HepG2 (cell line): ENCODE data around the gene ANKRD65. TPM values are rescaled to one million over a fixed set of nuclear protein-coding genes. Genes with fewer than 3 reads are reported as not detected.

ENCODE experiments used
- AGO2 ChIP-seq: fragments of 200-400 bp; formaldehyde crosslinking; optimal IDR thresholded peaks from 2 replicates; pipeline ENCODE3; 2017; ENCODE audit warnings: mild to moderate bottlenecking, low read depth, low read length, moderate library complexity
- ATRX ChIP-seq: sonication (generic); formaldehyde crosslinking; IDR thresholded peaks from 2 replicates; pipeline ENCODE4 v1.4.0; 2020; ENCODE audit warnings: missing genetic modification reagents, borderline replicate concordance
- CENPT ChIP-seq: sonication (generic); formaldehyde crosslinking; IDR thresholded peaks from 2 replicates; pipeline ENCODE4 v1.8.0; 2022; ENCODE audit warnings: low read depth, mild to moderate bottlenecking, moderate library complexity, missing genetic modification reagents
- CREB1 ChIP-seq, 2 experiments: fragments of 450-650 bp in 1 of 2; IDR thresholded peaks; 2 replicates each; pipeline ENCODE4 v1.6.1; 2016 to 2017; ENCODE audit warnings: control low read depth in 1 of 2, mild to moderate bottlenecking in 1 of 2, missing compliant biosample characterization in 1 of 2, missing genetic modification characterization in 1 of 2
- CSRNP2 ChIP-seq: sonication (generic); formaldehyde crosslinking; conservative IDR thresholded peaks from 2 replicates; pipeline ENCODE4 v1.8.0; 2022; ENCODE audit warnings: low read depth, missing genetic modification reagents
- FOXO1 ChIP-seq: sonication (generic); formaldehyde crosslinking; IDR thresholded peaks from 2 replicates; pipeline ENCODE4 v1.4.0; 2020; ENCODE audit warnings: missing genetic modification reagents
- GLMP ChIP-seq: sonication (generic); formaldehyde crosslinking; IDR thresholded peaks from 2 replicates; pipeline ENCODE4 v1.9.0; 2021; ENCODE audit warnings: missing genetic modification reagents, mild to moderate bottlenecking, borderline replicate concordance
- IRF2 ChIP-seq: IDR thresholded peaks from 2 replicates; pipeline ENCODE4 v1.6.1; 2018; ENCODE audit warnings: missing genetic modification reagents, missing compliant biosample characterization
- IRX3 ChIP-seq: sonication (generic); formaldehyde crosslinking; IDR thresholded peaks from 2 replicates; pipeline ENCODE4 v1.8.1; 2023; ENCODE audit warnings: mild to moderate bottlenecking, low read depth, missing genetic modification reagents, borderline replicate concordance
- KAT7 ChIP-seq: IDR thresholded peaks from 2 replicates; pipeline ENCODE4 v1.6.1; 2018; ENCODE audit warnings: borderline replicate concordance, missing compliant biosample characterization
- KDM6A ChIP-seq: IDR thresholded peaks from 2 replicates; pipeline ENCODE4 v1.6.1; 2016; ENCODE audit warnings: low read depth
- NR2C2 ChIP-seq: sonication (generic); formaldehyde crosslinking; IDR thresholded peaks from 2 replicates; pipeline ENCODE4 v1.4.0; 2020; ENCODE audit warnings: missing genetic modification reagents, mild to moderate bottlenecking, moderate library complexity, borderline replicate concordance
- TAF1 ChIP-seq: sonication (generic); formaldehyde crosslinking; IDR thresholded peaks from 2 replicates; pipeline ENCODE4 v1.4.0; 2020; ENCODE audit warnings: missing genetic modification reagents
- TRIM22 ChIP-seq: fragments of 450-650 bp; IDR thresholded peaks from 2 replicates; pipeline ENCODE4 v1.6.1; 2017
- ZC3H13 ChIP-seq: sonication (generic); formaldehyde crosslinking; IDR thresholded peaks from 2 replicates; pipeline ENCODE4 v1.8.1; 2023; ENCODE audit warnings: mild to moderate bottlenecking, missing genetic modification reagents, moderate library complexity
- ZHX1 ChIP-seq: sonication (generic); formaldehyde crosslinking; IDR thresholded peaks from 2 replicates; pipeline ENCODE4 v1.8.1; 2022; ENCODE audit warnings: low read depth, mild to moderate bottlenecking, missing genetic modification reagents
- ZMYM3 ChIP-seq: sonication (generic); formaldehyde crosslinking; IDR thresholded peaks from 2 replicates; pipeline ENCODE4 v1.5.1; 2020; ENCODE audit warnings: mild to moderate bottlenecking, missing genetic modification reagents
- ZSCAN22 ChIP-seq: sonication (generic); formaldehyde crosslinking; IDR thresholded peaks from 2 replicates; pipeline ENCODE4 v1.4.0; 2020; ENCODE audit warnings: mild to moderate bottlenecking, missing genetic modification reagents
- polyA plus RNA-seq, 8 experiments: library from polyadenylated mRNA; depleted of rRNA in 3 of 8; stranded (reverse) in 7 of 8; unstranded in 1 of 8; fragments of >200 nt; fragmentation: Illumina TruSeq in 4 of 8; extraction: Trizol in 4 of 8; gene quantifications; 2 replicates each; pipeline versions ENCODE4 v1.2.1 to v1.2.3, GENCODE V29; 2011 to 2016; ENCODE audit warnings: low read depth in 4 of 8, missing spikeins in 1 of 8, mixed read lengths in 1 of 8; ENCODE audit not compliant: insufficient read depth in 1 of 8
- total RNA-seq, 5 experiments: library from RNA; depleted of rRNA; stranded (reverse); fragments of >200 nt; fragmentation: Illumina TruSeq; extraction: Trizol; gene quantifications; 2 replicates each; pipeline ENCODE4 v1.2.3, GENCODE V29; 2016; ENCODE audit warnings: low read depth in 1 of 5
- TF ChIP-seq, protein P1 (sequence below): sonication (generic); formaldehyde crosslinking; IDR thresholded peaks from 2 replicates; pipeline ENCODE4 v1.5.0; 2020; ENCODE audit warnings: missing genetic modification reagents
- TF ChIP-seq, protein P2 (sequence below): IDR thresholded peaks from 2 replicates; pipeline ENCODE4 v1.6.1; 2016; ENCODE audit warnings: control low read depth

ANKRD65 gene
- total and polyA plus RNA-seq, 2 of the 13 experiments (the other 11 are each of a cell fraction or from before 2014, with no cell fraction given), result 12.1 to 30.1 TPM

- peak; percentile 79 for TF ChIP-seq AGO2
- TF ChIP-seq KAT7 (CRISPR knock-in tag), result peak; percentile 75; the same call in 1 of the 2 replicates
- no peak for TF ChIP-seq ATRX (CRISPR knock-in tag)
- TF ChIP-seq ZC3H13, result no peak
- TF ChIP-seq TRIM22, result no peak
- TF ChIP-seq, protein P1, sequence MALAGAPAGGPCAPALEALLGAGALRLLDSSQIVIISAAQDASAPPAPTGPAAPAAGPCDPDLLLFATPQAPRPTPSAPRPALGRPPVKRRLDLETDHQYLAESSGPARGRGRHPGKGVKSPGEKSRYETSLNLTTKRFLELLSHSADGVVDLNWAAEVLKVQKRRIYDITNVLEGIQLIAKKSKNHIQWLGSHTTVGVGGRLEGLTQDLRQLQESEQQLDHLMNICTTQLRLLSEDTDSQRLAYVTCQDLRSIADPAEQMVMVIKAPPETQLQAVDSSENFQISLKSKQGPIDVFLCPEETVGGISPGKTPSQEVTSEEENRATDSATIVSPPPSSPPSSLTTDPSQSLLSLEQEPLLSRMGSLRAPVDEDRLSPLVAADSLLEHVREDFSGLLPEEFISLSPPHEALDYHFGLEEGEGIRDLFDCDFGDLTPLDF (CRISPR knock-in tag), result no peak
- TF ChIP-seq TAF1 (CRISPR knock-in tag), result peak; percentile 82
- 0 out of 2 replicates have a peak, but pooled peaks have one; percentile 43 for TF ChIP-seq IRX3 (CRISPR knock-in tag)
- TF ChIP-seq, protein P2, sequence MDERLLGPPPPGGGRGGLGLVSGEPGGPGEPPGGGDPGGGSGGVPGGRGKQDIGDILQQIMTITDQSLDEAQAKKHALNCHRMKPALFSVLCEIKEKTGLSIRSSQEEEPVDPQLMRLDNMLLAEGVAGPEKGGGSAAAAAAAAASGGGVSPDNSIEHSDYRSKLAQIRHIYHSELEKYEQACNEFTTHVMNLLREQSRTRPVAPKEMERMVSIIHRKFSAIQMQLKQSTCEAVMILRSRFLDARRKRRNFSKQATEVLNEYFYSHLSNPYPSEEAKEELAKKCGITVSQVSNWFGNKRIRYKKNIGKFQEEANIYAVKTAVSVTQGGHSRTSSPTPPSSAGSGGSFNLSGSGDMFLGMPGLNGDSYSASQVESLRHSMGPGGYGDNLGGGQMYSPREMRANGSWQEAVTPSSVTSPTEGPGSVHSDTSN, result no peak
- TF ChIP-seq IRF2 (CRISPR knock-in tag), result no peak
- no peak for TF ChIP-seq ZHX1 (CRISPR knock-in tag)
- TF ChIP-seq FOXO1 (CRISPR knock-in tag), result peak; percentile 39; the same call in 1 of the 2 replicates
- peak; percentile 23; the same call in 1 of the 2 replicates for TF ChIP-seq NR2C2 (CRISPR knock-in tag)
- no peak for TF ChIP-seq CENPT (CRISPR knock-in tag)
- TF ChIP-seq CREB1 (IDR thresholded peaks at IDR 0.05), result no peak; the same call in 1 of the 2 replicates
- no peak for TF ChIP-seq CREB1 (CRISPR knock-in tag; IDR thresholded peaks at IDR 0.05)
- TF ChIP-seq ZSCAN22, result no peak
- TF ChIP-seq ZMYM3 (CRISPR knock-in tag), result no peak
- no peak for TF ChIP-seq GLMP (CRISPR knock-in tag)
- TF ChIP-seq CSRNP2 (CRISPR knock-in tag), result no peak
- TF ChIP-seq KDM6A (CRISPR knock-in tag), result no peak
Observed at GRCh38 chr1:1435106-1435903, 14.2 kb upstream of the ANKRD65 start, which contains the start of gene VWA1 (continued).
